GM13977 (cell line): ENCODE data around the gene PYURF.
"Not testable (repeated sequence)": the region's sequence is repeated elsewhere in the genome, so short reads cannot be mapped to it uniquely, and the experiment has no call there.

ENCODE experiments used
- DNase-seq: peaks from one replicate; pipeline ENCODE4 v3.0.0; 2012; ENCODE audit warnings: low spot score
- in situ Hi-C: fragments of 300-500 bp; cut with MboI; formaldehyde crosslinking; loops from one replicate; pipeline ENCODE4 v1.12.0; 2022; ENCODE audit warnings: low sequenced_read_pairs, low pct_unique_long_range_greater_than_20kb, mixed read lengths, inconsistent platforms; ENCODE audit not compliant: unreplicated experiment
- TF ChIP-seq, protein P1 (sequence below): IDR thresholded peaks from 2 replicates; pipeline ENCODE4 v1.5.1; 2012; ENCODE audit warnings: mild to moderate bottlenecking, control low read depth; ENCODE audit not compliant: insufficient read depth; ENCODE audit errors: extremely low read depth, missing control alignments

PYURF gene, protein sequence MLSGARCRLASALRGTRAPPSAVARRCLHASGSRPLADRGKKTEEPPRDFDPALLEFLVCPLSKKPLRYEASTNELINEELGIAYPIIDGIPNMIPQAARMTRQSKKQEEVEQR

DNA sequence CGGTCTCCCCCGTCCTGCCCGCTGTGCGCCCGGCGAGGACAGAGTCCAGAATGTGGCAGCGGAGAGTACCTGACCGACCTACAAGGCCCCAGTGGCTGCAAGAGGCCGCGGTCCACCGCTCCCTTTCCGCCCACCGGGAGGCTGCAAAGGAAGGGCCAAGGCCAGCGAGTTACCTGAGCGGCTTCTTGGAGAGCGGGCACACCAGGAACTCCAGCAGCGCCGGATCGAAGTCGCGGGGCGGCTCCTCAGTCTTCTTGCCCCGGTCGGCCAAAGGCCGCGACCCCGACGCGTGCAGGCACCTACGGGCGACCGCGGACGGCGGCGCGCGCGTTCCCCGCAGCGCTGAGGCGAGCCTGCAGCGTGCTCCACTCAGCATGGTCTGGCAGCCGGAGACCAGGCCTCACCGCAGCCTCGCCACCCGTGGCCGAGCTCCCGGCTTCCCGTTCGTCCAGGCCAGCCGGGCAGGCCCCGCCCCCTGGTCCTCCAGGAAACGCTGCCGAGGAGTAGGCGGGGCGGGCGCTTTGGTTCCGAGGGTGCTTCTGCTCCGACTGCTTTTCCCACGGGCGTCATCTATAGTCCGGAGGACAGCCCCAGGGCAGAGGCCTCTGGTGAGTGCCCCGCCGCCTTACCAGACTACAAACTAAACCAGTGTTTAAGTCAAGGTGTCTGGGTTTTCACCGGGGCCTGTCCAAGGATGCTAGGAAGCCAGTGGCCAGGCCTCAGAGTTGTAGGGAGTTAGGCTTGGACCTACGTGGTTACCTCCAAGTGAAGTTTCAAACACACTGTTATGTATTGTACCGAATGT lies at the start of gene PYURF:
PYURF (minus strand) TSS at position 452 of the 805 bp plus-strand sequence; CDS start at position 376, 76 bp downstream.
- peak; percentile 86 for DNase-seq
- TF ChIP-seq, protein P1, sequence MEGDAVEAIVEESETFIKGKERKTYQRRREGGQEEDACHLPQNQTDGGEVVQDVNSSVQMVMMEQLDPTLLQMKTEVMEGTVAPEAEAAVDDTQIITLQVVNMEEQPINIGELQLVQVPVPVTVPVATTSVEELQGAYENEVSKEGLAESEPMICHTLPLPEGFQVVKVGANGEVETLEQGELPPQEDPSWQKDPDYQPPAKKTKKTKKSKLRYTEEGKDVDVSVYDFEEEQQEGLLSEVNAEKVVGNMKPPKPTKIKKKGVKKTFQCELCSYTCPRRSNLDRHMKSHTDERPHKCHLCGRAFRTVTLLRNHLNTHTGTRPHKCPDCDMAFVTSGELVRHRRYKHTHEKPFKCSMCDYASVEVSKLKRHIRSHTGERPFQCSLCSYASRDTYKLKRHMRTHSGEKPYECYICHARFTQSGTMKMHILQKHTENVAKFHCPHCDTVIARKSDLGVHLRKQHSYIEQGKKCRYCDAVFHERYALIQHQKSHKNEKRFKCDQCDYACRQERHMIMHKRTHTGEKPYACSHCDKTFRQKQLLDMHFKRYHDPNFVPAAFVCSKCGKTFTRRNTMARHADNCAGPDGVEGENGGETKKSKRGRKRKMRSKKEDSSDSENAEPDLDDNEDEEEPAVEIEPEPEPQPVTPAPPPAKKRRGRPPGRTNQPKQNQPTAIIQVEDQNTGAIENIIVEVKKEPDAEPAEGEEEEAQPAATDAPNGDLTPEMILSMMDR: no peak
- in situ Hi-C loops: loop anchor here (25.0 kb wide), 1 partner anchor 486 kb away; no protein-coding TSS in a partner anchor

- TF ChIP-seq, protein P1: no peak
- no peak for DNase-seq
- in situ Hi-C loops: no loop called here
These were observed 46.4 kb upstream of the PYURF start for GRCh38 chr4:88570001-88570400.

GRCh38 chr4:88567591-88567990 lies 44.0 kb upstream of the PYURF start:
- DNase-seq: no peak
- in situ Hi-C loops: no loop called here
- TF ChIP-seq, protein P1: no peak

GRCh38 chr4:88549815-88550214 lies 26.2 kb upstream of the PYURF start:
- in situ Hi-C loops: loop anchor here (25.0 kb wide), 2 partner anchors 262 to 462 kb away; no protein-coding TSS in a partner anchor
- no peak for DNase-seq
- TF ChIP-seq, protein P1: no peak

GRCh38 chr4:88539322-88540068 lies 15.9 kb upstream of the PYURF start:
- in situ Hi-C loops: loop anchor here (25.0 kb wide), 2 partner anchors 273 to 473 kb away; no protein-coding TSS in a partner anchor
- not testable (repeated sequence) for DNase-seq
- TF ChIP-seq, protein P1: peak; percentile 85

GRCh38 chr4:88537709-88538108 lies 14.1 kb upstream of the PYURF start:
- in situ Hi-C loops: loop anchor here (25.0 kb wide), 2 partner anchors 275 to 475 kb away; no protein-coding TSS in a partner anchor
- no peak for DNase-seq
- TF ChIP-seq, protein P1: no peak
